GM13977 (cell line): ENCODE measurements around the gene SIGLEC12.

Experiments
- DNase-seq: peaks from one replicate; pipeline ENCODE4 v3.0.0; 2012; ENCODE audit warnings: low spot score
- in situ Hi-C: fragments of 300-500 bp; cut with MboI; formaldehyde crosslinking; loops from one replicate; pipeline ENCODE4 v1.12.0; 2022; ENCODE audit warnings: low sequenced_read_pairs, low pct_unique_long_range_greater_than_20kb, mixed read lengths, inconsistent platforms; ENCODE audit not compliant: unreplicated experiment
- TF ChIP-seq, protein P1 (sequence below): IDR thresholded peaks from 2 replicates; pipeline ENCODE4 v1.5.1; 2012; ENCODE audit warnings: mild to moderate bottlenecking, control low read depth; ENCODE audit not compliant: insufficient read depth; ENCODE audit errors: extremely low read depth, missing control alignments

The SIGLEC12 gene

DNA sequence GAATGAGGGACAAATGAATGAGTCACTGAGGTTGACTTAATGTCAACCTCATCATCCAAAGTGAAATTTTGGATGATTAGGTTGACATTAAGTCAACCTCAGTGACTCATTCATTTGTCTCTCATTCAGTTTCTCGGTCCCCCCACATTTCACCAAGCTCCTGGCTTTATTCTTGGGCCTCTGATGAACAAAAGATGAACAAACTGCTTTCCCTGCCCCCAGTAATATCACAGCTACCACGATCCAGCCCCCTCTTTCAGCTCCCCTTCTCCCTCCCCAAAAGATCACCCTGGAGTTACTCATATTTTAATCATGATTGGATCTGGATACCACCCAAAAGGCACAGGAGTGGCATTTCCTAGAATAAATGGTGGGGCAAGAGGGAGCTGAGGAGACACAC lies 12.5 kb downstream of the SIGLEC12 start:
- DNase-seq, result no peak
- in situ Hi-C loops, result no loop called here
- TF ChIP-seq, protein P1, sequence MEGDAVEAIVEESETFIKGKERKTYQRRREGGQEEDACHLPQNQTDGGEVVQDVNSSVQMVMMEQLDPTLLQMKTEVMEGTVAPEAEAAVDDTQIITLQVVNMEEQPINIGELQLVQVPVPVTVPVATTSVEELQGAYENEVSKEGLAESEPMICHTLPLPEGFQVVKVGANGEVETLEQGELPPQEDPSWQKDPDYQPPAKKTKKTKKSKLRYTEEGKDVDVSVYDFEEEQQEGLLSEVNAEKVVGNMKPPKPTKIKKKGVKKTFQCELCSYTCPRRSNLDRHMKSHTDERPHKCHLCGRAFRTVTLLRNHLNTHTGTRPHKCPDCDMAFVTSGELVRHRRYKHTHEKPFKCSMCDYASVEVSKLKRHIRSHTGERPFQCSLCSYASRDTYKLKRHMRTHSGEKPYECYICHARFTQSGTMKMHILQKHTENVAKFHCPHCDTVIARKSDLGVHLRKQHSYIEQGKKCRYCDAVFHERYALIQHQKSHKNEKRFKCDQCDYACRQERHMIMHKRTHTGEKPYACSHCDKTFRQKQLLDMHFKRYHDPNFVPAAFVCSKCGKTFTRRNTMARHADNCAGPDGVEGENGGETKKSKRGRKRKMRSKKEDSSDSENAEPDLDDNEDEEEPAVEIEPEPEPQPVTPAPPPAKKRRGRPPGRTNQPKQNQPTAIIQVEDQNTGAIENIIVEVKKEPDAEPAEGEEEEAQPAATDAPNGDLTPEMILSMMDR, result no peak

DNA sequence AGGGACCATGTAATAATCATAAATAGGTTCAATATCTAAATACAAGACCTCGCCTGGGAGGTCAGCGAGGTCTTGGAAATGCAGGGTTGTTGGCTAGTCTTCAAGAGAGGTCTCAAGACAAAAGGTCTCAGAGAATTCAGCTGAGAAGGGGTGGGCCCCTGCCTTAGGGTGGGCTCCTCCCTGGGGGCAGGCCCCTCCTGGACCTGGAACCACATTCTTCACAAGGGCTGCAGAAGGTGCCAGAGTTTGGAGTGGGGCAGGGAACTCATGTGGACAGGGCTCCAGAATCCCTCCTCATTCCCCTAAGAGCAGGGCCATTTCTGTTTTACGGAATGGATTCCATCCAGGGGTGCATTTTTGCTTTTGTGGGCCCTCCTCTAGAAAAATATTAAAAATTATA lies 13.1 kb downstream of the SIGLEC12 start:
- in situ Hi-C loops, result no loop called here
- TF ChIP-seq, protein P1, result no peak
- DNase-seq, result no peak

DNA sequence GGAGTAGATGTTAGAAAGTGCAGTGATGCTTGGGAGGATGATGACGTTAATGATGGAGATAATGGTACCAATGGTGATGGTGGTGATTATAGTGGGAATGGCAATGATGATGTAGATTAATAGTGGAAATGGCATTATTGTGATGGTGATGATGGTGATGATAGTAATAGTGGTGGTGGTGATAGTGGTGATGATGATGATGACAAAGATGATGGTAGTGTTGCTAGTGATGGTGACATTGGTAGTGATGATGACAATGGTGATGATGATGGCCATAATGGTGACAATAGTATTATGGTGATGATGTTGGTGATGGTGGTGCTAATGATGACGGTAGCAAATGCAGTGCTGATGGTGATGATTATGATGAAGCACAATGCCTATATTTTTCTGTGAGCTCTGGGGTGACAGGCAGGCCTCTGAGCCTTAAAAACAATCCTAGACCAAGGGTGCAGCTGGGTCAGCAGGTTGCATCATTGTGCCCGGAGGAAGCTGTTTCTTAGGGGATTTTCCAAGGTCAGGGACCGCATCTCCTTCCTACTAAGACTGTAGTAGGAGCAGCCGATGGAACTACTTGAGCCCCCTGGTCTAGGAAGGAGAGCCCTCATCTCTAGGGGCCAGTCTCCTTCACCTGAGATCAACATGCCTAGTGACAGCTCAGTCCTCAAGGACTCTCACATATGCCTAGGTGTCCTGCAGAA lies 15.5 kb downstream of the SIGLEC12 start:
- no peak for DNase-seq
- TF ChIP-seq, protein P1, result no peak
- in situ Hi-C loops, result no loop called here

DNA sequence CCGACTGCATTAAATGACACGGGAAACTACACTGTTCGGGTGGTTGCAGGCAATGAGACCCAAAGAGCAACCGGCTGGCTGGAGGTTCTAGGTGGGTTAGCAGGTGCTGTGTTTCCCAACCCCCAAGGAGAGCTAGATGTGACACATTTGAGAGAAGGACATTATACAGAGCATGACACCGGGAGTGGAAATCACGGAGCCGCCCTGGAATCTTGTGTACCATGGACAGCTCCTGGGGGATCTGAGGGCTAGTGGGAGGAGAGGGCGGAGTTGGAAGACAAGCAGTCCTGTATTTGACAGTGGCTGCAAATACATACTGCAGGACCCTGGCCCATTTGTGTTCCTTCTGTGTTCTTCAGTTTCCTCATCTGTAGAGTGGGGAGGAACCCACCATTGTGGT lies 21.0 kb downstream of the SIGLEC12 start:
- in situ Hi-C loops, result no loop called here
- DNase-seq, result no peak
- TF ChIP-seq, protein P1, result no peak

DNA sequence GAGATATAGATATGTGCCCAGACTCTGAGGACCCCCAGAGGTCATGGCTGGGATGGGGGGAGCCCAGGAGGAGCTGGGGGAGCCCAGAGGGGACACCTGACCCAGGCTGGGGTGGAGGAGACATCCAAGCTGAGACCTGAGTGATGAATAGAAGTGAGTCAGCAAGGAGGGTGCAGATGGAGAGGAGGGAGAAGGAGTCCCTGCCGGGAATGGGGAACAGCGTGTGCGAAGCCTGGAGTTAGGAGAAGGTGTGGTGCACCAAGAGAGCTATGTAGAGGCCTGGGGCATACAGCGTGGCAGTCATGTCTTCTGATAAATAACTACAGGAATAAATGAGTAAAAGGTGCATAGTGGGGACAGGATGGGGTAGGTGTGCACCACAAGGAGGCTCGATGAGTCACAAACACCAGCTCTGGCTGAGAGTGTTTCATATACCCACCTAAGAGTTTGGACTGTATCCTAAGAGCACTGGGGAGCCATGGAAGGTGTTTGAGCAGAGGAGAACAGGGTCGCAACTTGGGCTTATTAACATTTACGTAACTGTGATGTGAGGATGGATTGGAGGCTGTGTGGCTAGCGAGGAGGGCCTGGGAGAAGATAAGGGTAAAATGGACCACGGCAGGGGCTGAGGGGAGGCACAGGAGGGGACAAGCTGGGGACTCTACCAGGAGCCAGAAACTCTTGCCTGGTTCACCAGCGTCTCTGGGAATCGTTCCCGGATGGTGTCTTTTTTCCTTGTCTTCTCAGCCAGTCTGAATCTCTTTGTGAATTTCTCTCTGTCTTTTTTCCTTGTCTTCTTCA lies 21.9 kb downstream of the SIGLEC12 start:
- no peak for DNase-seq

More for the DNA sequence above, 21.9 kb downstream of the SIGLEC12 start:
- in situ Hi-C loops, result loop anchor here (10.0 kb wide), 1 partner anchor 175 kb away; no protein-coding TSS in a partner anchor
- TF ChIP-seq, protein P1, result no peak
